ENCODE results near the gene CPM.

CPM gene

GRCh38 chr12:68871396-68871795 is 61.6 kb downstream of the CPM start:
- TF ChIP-seq CTCF (conservative IDR thresholded peaks at IDR 0.05): no peak
- no peak for TF ChIP-seq ZFX (IDR thresholded peaks at IDR 0.05)
- no peak overlapping the region for H3K27ac ChIP-seq

GRCh38 chr12:68870443-68870842 is 62.5 kb downstream of the CPM start:
- TF ChIP-seq CTCF (conservative IDR thresholded peaks at IDR 0.05) (no peak), ZFX (IDR thresholded peaks at IDR 0.05) (no peak)
- H3K27ac ChIP-seq: no peak overlapping the region

- TF ChIP-seq ZFX (IDR thresholded peaks at IDR 0.05) (no peak), CTCF (conservative IDR thresholded peaks at IDR 0.05) (no peak)
- H3K27ac ChIP-seq: no peak overlapping the region
Observed at GRCh38 chr12:68870011-68870410, 63.0 kb downstream of the CPM start.

- no peak for TF ChIP-seq CTCF (conservative IDR thresholded peaks at IDR 0.05)
- no peak for TF ChIP-seq ZFX (IDR thresholded peaks at IDR 0.05)
- no peak overlapping the region for H3K27ac ChIP-seq
Observed at GRCh38 chr12:68868043-68868790, 64.8 kb downstream of the CPM start.

GRCh38 chr12:68867606-68868005 is 65.4 kb downstream of the CPM start:
- TF ChIP-seq ZFX (IDR thresholded peaks at IDR 0.05): no peak
- TF ChIP-seq CTCF (conservative IDR thresholded peaks at IDR 0.05): no peak
- no peak overlapping the region for H3K27ac ChIP-seq

- H3K27ac ChIP-seq: no peak overlapping the region
- TF ChIP-seq ZFX (IDR thresholded peaks at IDR 0.05) (no peak), CTCF (conservative IDR thresholded peaks at IDR 0.05) (no peak)
Observed at GRCh38 chr12:68866950-68867349, 66.0 kb downstream of the CPM start.

GRCh38 chr12:68865399-68866164 is 67.4 kb downstream of the CPM start:
- no peak for TF ChIP-seq ZFX (IDR thresholded peaks at IDR 0.05)
- no peak overlapping the region for H3K27ac ChIP-seq
